Measurements from ENCODE around the gene PLEKHG3.

PLEKHG3 gene

GRCh38 chr14:64705381-64706118 is 1.3 kb downstream of the PLEKHG3 start:
- in situ Hi-C loops (cut with HindIII; ENCODE audit: low sequenced_read_pairs) = no loop called here
- peak overlapping the region; percentile 63 for H3K4me3 ChIP-seq (ENCODE audit: low read depth, low read length)
- TF ChIP-seq, protein P1, sequence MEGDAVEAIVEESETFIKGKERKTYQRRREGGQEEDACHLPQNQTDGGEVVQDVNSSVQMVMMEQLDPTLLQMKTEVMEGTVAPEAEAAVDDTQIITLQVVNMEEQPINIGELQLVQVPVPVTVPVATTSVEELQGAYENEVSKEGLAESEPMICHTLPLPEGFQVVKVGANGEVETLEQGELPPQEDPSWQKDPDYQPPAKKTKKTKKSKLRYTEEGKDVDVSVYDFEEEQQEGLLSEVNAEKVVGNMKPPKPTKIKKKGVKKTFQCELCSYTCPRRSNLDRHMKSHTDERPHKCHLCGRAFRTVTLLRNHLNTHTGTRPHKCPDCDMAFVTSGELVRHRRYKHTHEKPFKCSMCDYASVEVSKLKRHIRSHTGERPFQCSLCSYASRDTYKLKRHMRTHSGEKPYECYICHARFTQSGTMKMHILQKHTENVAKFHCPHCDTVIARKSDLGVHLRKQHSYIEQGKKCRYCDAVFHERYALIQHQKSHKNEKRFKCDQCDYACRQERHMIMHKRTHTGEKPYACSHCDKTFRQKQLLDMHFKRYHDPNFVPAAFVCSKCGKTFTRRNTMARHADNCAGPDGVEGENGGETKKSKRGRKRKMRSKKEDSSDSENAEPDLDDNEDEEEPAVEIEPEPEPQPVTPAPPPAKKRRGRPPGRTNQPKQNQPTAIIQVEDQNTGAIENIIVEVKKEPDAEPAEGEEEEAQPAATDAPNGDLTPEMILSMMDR (IDR thresholded peaks at IDR 0.05; ENCODE audit: low read depth, low read length) = no peak
- DNase-seq (ENCODE audit: low read depth, low spot score) = no peak

DNA sequence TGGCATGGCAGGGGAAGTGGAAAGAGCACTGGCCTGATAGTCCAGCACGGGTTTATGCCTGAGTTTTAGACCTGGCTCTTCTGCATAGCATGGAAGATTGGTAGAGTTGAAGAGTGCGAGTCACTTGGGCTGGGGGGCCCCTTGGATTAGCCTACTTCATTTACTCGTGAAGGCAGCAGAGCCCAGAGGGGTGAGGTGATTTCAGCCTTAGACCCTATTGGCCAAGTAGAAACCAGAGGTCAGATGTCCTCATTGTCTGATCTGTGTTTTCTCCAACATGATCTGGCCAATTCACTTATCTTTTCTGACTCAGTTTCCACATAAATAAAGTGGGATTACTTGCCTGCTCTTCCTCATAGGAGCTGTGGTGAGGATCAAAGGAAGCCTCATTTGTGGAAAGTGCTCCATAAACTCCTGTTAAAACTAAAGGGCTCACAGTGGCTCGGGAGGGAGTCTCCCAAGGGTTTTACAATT is 1.9 kb downstream of the PLEKHG3 start:
- no peak for DNase-seq (ENCODE audit: low read depth, low spot score)
- in situ Hi-C loops (cut with HindIII; ENCODE audit: low sequenced_read_pairs) = no loop called here
- H3K4me3 ChIP-seq (ENCODE audit: low read depth, low read length) = no peak overlapping the region
- TF ChIP-seq, protein P1 (IDR thresholded peaks at IDR 0.05; ENCODE audit: low read depth, low read length) = no peak

- in situ Hi-C loops (cut with HindIII; ENCODE audit: low sequenced_read_pairs) = no loop called here
- DNase-seq (ENCODE audit: low read depth, low spot score) = no peak
- no peak overlapping the region for H3K4me3 ChIP-seq (ENCODE audit: low read depth, low read length)
- TF ChIP-seq, protein P1 (IDR thresholded peaks at IDR 0.05; ENCODE audit: low read depth, low read length) = no peak
Observed at GRCh38 chr14:64706593-64707193, 2.5 kb downstream of the PLEKHG3 start.

DNA sequence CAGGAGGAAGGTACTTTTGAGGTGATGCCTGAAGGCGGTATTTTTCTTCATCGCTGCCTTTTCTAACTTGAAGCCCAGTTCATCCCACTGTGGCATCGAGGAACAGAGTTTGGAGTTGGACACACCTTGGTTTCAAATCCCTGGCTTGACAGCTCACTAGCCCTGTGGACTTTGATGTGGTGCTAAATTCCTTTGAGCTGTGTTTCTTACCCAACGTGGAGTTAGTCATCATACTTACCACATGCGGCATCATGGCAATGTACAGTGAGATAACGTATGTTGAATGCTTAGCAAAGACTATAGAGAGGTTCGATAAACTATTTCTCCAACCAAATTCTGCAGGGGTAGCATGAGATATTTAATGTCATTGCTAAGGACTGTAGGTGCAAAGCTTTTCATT is 3.4 kb downstream of the PLEKHG3 start:
- H3K4me3 ChIP-seq (ENCODE audit: low read depth, low read length) = no peak overlapping the region
- peak; percentile 78 for DNase-seq (ENCODE audit: low read depth, low spot score)
- in situ Hi-C loops (cut with HindIII; ENCODE audit: low sequenced_read_pairs) = no loop called here
- TF ChIP-seq, protein P1 (IDR thresholded peaks at IDR 0.05; ENCODE audit: low read depth, low read length) = no peak

- H3K4me3 ChIP-seq (ENCODE audit: low read depth, low read length) = no peak overlapping the region
- in situ Hi-C loops (cut with HindIII; ENCODE audit: low sequenced_read_pairs) = no loop called here
- TF ChIP-seq, protein P1 (IDR thresholded peaks at IDR 0.05; ENCODE audit: low read depth, low read length) = no peak
- DNase-seq (ENCODE audit: low read depth, low spot score) = no peak
Observed at GRCh38 chr14:64708148-64709004, 4.2 kb downstream of the PLEKHG3 start.

- no peak for DNase-seq (ENCODE audit: low read depth, low spot score)
- no peak overlapping the region for H3K4me3 ChIP-seq (ENCODE audit: low read depth, low read length)
- in situ Hi-C loops (cut with HindIII; ENCODE audit: low sequenced_read_pairs) = no loop called here
- TF ChIP-seq, protein P1 (IDR thresholded peaks at IDR 0.05; ENCODE audit: low read depth, low read length) = no peak
Observed at GRCh38 chr14:64709126-64709525, 4.9 kb downstream of the PLEKHG3 start.
